Measurements from ENCODE around the gene RNF40.

DNA sequence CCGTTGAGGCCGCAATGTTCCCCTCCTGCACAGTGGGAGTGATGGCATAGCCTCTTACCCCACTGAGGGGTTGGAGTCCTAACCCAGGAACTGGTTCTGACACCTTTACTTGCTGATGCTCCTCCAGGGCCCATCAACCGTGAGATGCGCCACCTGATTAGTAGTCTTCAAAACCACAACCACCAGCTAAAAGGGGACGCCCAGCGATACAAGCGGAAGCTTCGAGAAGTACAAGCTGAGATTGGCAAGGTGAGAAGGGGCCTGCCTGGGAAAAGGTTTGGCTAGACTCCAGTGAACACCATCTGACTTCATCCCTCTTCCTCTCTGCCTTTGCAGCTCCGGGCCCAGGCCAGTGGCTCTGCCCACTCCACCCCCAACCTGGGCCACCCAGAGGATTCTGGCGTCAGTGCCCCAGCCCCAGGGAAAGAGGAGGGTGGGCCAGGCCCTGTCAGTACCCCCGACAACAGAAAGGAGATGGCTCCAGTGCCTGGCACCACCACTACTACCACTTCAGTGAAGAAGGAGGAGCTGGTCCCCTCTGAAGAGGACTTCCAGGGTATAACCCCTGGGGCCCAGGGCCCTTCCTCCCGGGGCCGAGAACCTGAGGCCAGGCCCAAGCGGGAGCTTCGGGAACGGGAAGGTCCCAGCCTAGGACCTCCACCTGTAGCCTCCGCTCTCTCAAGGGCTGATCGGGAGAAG lies 5.8 kb downstream of the RNF40 start:
- TF ChIP-seq CTCF (IDR thresholded peaks at IDR 0.05; ENCODE audit: low read depth, low read length, missing input control), result no peak
- TF ChIP-seq, protein P1, sequence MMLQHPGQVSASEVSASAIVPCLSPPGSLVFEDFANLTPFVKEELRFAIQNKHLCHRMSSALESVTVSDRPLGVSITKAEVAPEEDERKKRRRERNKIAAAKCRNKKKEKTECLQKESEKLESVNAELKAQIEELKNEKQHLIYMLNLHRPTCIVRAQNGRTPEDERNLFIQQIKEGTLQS (IDR thresholded peaks at IDR 0.05), result no peak
